ENCODE data around the gene SCP2.

SCP2 gene

DNA sequence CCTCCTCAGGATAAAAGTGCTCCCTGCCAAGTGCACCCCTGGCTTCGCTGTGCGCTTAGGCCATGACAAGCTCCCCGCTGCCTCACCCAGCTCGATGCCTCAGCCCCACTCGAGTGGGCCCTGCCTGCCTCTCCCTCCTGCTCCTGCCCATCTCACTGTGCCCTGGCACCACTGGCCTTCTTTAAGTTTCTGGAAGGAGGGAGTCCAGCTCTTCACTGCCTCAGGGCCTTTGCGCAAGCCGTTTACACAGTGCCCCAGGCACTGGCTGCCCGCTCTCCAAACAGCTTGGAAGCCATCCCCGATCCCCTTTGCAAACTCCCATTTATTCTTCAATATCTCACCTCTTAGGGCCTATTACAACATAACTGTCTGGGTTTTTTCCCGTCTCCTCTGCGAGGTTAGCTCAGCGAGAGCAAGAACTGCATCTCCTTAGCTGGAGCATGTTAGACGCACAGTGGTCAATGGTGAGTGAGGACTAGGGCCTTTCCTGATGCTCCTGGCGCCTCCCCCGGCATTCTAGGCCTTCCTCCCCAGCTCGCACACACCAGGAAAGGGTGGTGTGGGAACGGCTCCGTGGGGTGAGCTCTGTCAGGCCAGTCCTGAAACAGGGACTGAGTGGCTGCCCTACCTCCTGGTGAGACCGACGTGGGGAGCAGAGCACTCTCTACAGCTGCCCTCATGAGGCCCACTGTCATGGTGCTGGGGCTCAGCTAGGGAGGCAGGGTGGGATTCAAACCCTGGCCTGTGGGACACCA, 166.9 kb downstream of the SCP2 start:
- no peak for DNase-seq (ENCODE audit: extremely low read depth in 1 of 2, low read depth in 1 of 2)

DNA sequence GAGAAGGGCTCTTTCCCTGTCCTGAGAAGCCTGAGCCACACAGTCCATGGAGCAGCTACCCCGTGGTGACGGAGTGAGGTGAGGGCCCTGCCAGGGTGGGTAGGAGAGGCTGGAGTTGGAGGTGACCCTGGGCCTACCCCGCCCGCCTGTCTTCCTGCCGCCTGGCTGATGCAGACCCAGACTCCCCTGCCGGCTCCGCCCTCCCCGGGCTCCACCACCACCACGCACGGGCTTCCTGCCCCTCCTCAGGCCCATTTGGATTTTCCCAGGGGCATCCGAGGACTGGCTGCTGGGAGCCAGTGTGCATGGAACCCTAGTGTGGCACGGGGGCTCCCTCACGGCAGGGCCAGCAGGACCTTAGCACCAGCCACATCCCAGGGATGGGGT, 167.4 kb downstream of the SCP2 start:
- DNase-seq (ENCODE audit: extremely low read depth in 1 of 2, low read depth in 1 of 2), result no peak

Data from stimulated activated CD8-positive, alpha-beta memory T cell treated with anti-CD3 and anti-CD28 coated beads, Interleukin-7, amount 100 ng/mL, for 48 hours (primary cell).